GM12873 (cell line): ENCODE data around the gene HOMER1.

Source experiments
- CTCF ChIP-seq: IDR thresholded peaks from 2 replicates; pipeline ENCODE4 v1.5.1; 2012; ENCODE audit warnings: low read depth, mild to moderate bottlenecking, moderate library complexity, low read length, control low read depth; ENCODE audit not compliant: insufficient read depth; ENCODE audit errors: missing control alignments

Gene HOMER1

GRCh38 chr5:79508794-79509193, 5.1 kb downstream of the HOMER1 start:
- TF ChIP-seq CTCF: no peak

- no peak for TF ChIP-seq CTCF
These were observed 5.6 kb downstream of the HOMER1 start for GRCh38 chr5:79508354-79508753.

- no peak for TF ChIP-seq CTCF
These were observed 6.4 kb downstream of the HOMER1 start for GRCh38 chr5:79507251-79508205.

GRCh38 chr5:79505138-79505537, 8.8 kb downstream of the HOMER1 start:
- no peak for TF ChIP-seq CTCF

- no peak for TF ChIP-seq CTCF
These were observed 10.0 kb downstream of the HOMER1 start for GRCh38 chr5:79503794-79504495.

- TF ChIP-seq CTCF: no peak
These were observed 14.2 kb downstream of the HOMER1 start for GRCh38 chr5:79499640-79500273.

- no peak for TF ChIP-seq CTCF
These were observed 18.6 kb downstream of the HOMER1 start for GRCh38 chr5:79495311-79495710.
